ENCODE results near the gene TMEM63C.

DNA sequence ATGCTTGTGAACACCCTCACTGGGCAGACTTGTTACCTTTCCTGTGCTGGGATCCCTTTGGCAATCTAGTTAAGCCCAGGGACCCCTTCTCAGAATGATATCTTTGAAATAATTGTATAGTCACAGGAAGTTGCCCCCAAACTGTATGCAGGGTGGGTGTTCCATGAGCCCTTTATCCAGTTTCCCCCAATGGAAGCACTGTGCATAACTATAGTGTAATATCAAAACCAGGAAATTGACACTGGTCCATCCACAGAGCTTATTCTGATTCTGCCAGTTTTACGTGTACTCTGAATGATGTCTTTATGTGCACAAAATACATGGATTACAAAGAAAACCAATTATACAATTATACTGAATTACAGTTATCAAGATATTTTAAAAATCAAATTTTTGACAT, 65.2 kb downstream of the TMEM63C start:
- no peak for TF ChIP-seq CTCF (IDR thresholded peaks at IDR 0.05)
- no peak for TF ChIP-seq POLR2A (IDR thresholded peaks at IDR 0.05)

Measured in thyroid gland (tissue), 4 donors.